Measurements from ENCODE around the gene WEE1. TPM values are rescaled to one million over a fixed set of nuclear protein-coding genes. Genes with fewer than 3 reads are reported as not detected.

WEE1 gene
- 64.7 to 67.2 TPM (median 66.4 TPM) in 3 replicates for total RNA-seq

DNA sequence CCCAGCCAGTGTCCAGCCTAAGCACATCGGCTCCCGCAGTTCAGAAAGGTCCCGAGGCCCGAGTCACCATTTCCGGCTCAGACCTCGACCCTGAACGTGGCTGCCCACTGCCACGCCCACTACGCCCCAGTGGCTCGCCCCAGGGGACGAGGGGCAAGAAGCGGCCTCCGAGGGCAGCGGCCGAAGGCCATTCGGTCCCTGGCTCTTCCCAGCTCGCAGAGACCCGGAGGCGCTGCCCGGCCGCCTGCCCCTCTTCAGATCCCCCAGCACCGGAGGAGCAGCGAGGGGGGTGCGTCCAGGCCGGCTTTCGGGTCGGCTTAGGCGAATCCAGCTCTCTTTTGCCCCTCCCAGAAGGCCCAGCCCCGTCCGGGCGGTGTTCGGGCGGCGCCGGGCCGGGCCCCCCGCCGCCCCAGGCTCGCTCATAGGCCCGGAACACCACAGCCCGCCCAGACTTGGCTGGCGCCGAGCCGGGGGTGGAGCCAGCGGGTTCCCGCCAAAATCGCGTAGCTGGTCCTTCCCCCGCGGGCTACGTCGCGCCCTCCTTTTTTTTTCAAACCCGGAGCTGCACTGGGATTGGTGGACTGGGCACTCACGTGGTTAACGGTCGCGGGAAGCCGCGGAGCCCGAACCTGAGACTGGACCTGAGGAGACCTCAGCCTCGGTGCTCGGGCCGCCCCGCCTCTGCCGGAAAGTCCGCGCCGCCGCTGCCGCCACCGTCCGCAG is at the start of gene WEE1:
WEE1 (plus strand) TSS at position 619 of the 723 bp plus-strand sequence. CDS start 264 bp downstream, outside the sequence.
- H3K4me3 Mint-ChIP-seq: peak within 1 kb of the TSS; percentile 93
- H3K36me3 Mint-ChIP-seq: no peaks in the 10 kb centered on the region
- peak within 1 kb of the TSS; percentile 96 for H3K27ac Mint-ChIP-seq
- no peaks in the 10 kb centered on the region for H3K27me3 Mint-ChIP-seq (ENCODE audit: low read depth)
- TF ChIP-seq, protein P1, sequence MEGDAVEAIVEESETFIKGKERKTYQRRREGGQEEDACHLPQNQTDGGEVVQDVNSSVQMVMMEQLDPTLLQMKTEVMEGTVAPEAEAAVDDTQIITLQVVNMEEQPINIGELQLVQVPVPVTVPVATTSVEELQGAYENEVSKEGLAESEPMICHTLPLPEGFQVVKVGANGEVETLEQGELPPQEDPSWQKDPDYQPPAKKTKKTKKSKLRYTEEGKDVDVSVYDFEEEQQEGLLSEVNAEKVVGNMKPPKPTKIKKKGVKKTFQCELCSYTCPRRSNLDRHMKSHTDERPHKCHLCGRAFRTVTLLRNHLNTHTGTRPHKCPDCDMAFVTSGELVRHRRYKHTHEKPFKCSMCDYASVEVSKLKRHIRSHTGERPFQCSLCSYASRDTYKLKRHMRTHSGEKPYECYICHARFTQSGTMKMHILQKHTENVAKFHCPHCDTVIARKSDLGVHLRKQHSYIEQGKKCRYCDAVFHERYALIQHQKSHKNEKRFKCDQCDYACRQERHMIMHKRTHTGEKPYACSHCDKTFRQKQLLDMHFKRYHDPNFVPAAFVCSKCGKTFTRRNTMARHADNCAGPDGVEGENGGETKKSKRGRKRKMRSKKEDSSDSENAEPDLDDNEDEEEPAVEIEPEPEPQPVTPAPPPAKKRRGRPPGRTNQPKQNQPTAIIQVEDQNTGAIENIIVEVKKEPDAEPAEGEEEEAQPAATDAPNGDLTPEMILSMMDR (IDR thresholded peaks at IDR 0.05; ENCODE audit: unreplicated experiment): no peak
- DNase-seq (ENCODE audit: low spot score in 2 of 2, unreplicated experiment in 2 of 2): peak; percentile 94 to 99
- H3K9me3 Mint-ChIP-seq: no peaks in the 10 kb centered on the region
- peaks cover 55% of the 10 kb centered on the region for H3K4me1 Mint-ChIP-seq

DNA sequence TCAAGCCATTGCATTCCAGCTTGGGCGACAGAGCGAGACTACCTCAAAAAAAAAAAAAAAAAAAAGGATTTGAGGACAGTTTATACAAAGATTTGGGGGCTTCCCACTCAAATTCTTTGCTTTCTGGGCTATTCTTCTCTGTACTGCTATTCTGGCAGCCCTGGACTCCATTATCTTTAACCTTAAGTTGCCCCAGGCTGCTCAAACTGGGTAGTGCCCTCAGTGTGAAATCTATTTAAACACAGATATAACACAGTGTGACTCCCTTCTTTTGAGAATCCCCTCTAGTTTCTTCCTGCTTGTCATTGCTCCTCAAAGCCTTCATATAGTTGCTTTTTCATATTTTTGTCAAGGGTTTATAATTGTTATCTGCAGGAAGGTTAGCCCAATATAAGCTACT is 49.5 kb upstream of the WEE1 start:
- no peaks in the 10 kb centered on the region for H3K9me3 Mint-ChIP-seq
- peak overlapping the region; percentile 23 for H3K27ac Mint-ChIP-seq
- H3K27me3 Mint-ChIP-seq (ENCODE audit: low read depth): no peaks in the 10 kb centered on the region
- TF ChIP-seq, protein P1 (IDR thresholded peaks at IDR 0.05; ENCODE audit: unreplicated experiment): no peak
- peaks cover 18% of the 10 kb centered on the region for H3K36me3 Mint-ChIP-seq
- H3K4me3 Mint-ChIP-seq: no peak overlapping the region
- H3K4me1 Mint-ChIP-seq: peaks cover 17% of the 10 kb centered on the region
- DNase-seq (ENCODE audit: low spot score in 2 of 2, unreplicated experiment in 2 of 2): no peak

DNA sequence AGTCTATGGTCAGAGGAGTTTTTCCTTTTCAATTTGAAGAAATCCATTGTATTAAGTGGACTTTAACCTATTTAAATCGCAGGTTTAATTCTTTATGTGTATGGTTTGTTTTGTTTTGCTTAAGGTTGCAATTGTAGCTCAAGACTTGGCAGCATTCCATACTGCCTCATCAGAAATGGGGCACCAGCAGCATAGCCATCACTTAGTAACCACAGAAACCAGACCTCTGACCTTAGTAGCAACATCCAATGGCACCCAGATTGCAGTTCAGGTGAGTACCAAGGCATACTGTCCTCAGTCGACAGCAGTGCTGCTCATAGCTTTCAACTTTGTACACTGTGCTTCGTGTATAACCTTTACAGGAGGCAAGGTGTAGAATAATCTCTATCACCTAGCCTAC is 48.4 kb upstream of the WEE1 start:
- TF ChIP-seq, protein P1 (IDR thresholded peaks at IDR 0.05; ENCODE audit: unreplicated experiment): no peak
- no peak for DNase-seq (ENCODE audit: low spot score in 2 of 2, unreplicated experiment in 2 of 2)
- H3K4me3 Mint-ChIP-seq: no peak overlapping the region
- H3K27ac Mint-ChIP-seq: no peak overlapping the region
- H3K4me1 Mint-ChIP-seq: peaks cover 28% of the 10 kb centered on the region
- H3K9me3 Mint-ChIP-seq: no peaks in the 10 kb centered on the region
- H3K27me3 Mint-ChIP-seq (ENCODE audit: low read depth): no peaks in the 10 kb centered on the region
- peaks cover 13% of the 10 kb centered on the region for H3K36me3 Mint-ChIP-seq

DNA sequence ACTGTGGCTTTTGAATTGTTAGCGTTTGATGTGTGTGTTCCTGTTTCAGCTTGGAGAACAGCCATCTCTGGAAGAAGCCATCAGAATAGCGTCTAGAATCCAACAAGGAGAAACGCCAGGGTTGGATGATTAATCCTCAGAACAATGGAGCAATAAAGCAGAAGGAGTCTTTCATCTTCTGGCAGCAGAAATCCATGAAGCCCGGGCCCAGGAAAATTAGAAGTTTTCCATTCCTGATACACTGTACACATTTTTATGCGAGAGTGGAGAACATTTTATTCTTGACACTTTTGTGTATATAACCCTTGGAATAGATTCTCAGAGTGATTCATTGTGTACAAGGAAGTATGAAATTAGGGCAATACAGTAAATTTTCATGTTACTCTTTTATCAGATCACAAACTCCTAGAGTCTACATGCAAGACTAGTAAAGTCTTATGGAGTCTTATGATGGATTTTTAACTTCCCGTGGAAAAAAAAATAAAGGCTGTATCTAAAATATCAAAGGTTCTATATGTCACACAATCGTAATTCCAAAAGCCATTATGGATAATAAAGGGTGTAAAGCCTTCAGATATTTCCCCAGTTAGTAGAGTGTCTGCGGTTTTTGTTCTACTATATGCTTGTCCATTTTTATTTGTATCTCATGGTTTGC is 45.9 kb upstream of the WEE1 start:
- TF ChIP-seq, protein P1 (IDR thresholded peaks at IDR 0.05; ENCODE audit: unreplicated experiment): no peak
- H3K27ac Mint-ChIP-seq: peak overlapping the region; percentile 88
- DNase-seq (ENCODE audit: low spot score in 2 of 2, unreplicated experiment in 2 of 2): no peak
- peaks cover 10% of the 10 kb centered on the region for H3K36me3 Mint-ChIP-seq
- H3K4me3 Mint-ChIP-seq: no peak overlapping the region
- H3K27me3 Mint-ChIP-seq (ENCODE audit: low read depth): no peaks in the 10 kb centered on the region
- no peaks in the 10 kb centered on the region for H3K9me3 Mint-ChIP-seq
- peaks cover 41% of the 10 kb centered on the region for H3K4me1 Mint-ChIP-seq

DNA sequence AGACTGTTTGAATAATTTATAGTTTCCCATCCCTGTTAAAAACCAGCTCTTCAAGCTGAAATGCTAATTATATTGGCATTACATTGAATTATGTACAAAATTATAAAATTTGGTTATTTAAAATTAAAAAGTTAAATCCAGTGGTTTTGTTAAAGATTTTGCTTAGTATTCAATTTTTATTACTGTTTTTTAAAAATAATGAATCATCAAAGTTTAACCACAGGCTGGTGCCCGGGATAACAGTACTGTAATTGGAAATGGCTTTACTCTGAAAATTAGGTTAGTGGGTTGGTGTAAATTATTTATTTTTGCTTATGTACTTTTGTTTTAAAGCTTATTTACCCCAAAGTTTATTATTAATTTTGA is 45.4 kb upstream of the WEE1 start:
- Mint-ChIP-seq H3K27me3 (ENCODE audit: low read depth) (no peaks in the 10 kb centered on the region), H3K4me1 (peaks cover 44% of the 10 kb centered on the region), H3K4me3 (no peak overlapping the region), H3K36me3 (peaks cover 7% of the 10 kb centered on the region), H3K9me3 (no peaks in the 10 kb centered on the region), H3K27ac (peak overlapping the region; percentile 88)
- no peak for DNase-seq (ENCODE audit: low spot score in 2 of 2, unreplicated experiment in 2 of 2)
- TF ChIP-seq, protein P1 (IDR thresholded peaks at IDR 0.05; ENCODE audit: unreplicated experiment): no peak
